Measurements from ENCODE around the gene CERK. TPM values are rescaled to one million over a fixed set of nuclear protein-coding genes. Genes with fewer than 3 reads are reported as not detected.

CERK gene
- total RNA-seq, 1 experiment from 2014 or later = 45.6 TPM

GRCh38 chr22:46748206-46748907 is 10.3 kb upstream of the CERK start:
- TF ChIP-seq CBFB (CRISPR knock-in tag; IDR thresholded peaks at IDR 0.05; ENCODE audit: low read depth) = no peak
- no peak for TF ChIP-seq OVOL2 (CRISPR knock-in tag; IDR thresholded peaks at IDR 0.05; ENCODE audit: borderline replicate concordance)
- TF ChIP-seq RORB (CRISPR knock-in tag; IDR thresholded peaks at IDR 0.05) = no peak
- no peak for TF ChIP-seq NR2C2 (CRISPR knock-in tag; IDR thresholded peaks at IDR 0.05)
- TF ChIP-seq FOXK1 (CRISPR knock-in tag; IDR thresholded peaks at IDR 0.05) = no peak
- no peak for TF ChIP-seq JAZF1 (CRISPR knock-in tag; IDR thresholded peaks at IDR 0.05)
- no peak for TF ChIP-seq TEAD4 (CRISPR knock-in tag; IDR thresholded peaks at IDR 0.05)
- Mint-ChIP-seq H3K9me3 (no peaks in the 10 kb centered on the region), H3K27ac (no peak overlapping the region), H3K4me1 (no peaks in the 10 kb centered on the region), H3K27me3 (ENCODE audit: low read depth) (peaks cover 11% of the 10 kb centered on the region; the same call in 1 of the 2 replicates), H3K4me3 (no peak overlapping the region), H3K36me3 (no peaks in the 10 kb centered on the region)
- ChIA-PET CTCF (interaction anchor here (0.7 to 1.6 kb wide), 3 partner anchors 11 to 185 kb away, joined by 3 to 6 read pairs (median 4); no protein-coding TSS in a partner anchor), POLR2A (no interaction called here)
- ATAC-seq = no peak
- no peak for DNase-seq (ENCODE audit: low spot score)

GRCh38 chr22:46747646-46748045 is 9.6 kb upstream of the CERK start:
- no peaks in the 10 kb centered on the region for H3K4me1 Mint-ChIP-seq
- CTCF ChIA-PET = interaction anchor here (1.6 kb wide), 1 partner anchor 11 kb away, joined by 4 read pairs; no protein-coding TSS in a partner anchor
- no peak overlapping the region for H3K4me3 Mint-ChIP-seq
- TF ChIP-seq ZNF416 (CRISPR knock-in tag; IDR thresholded peaks at IDR 0.05) (no peak), SMAD3 (CRISPR knock-in tag; IDR thresholded peaks at IDR 0.05; ENCODE audit: borderline replicate concordance) (no peak), SMAD4 (CRISPR knock-in tag; IDR thresholded peaks at IDR 0.05) (no peak), ZNF423 (CRISPR knock-in tag; IDR thresholded peaks at IDR 0.05) (no peak), TEAD1 (CRISPR knock-in tag; IDR thresholded peaks at IDR 0.05) (no peak), TCF7 (CRISPR knock-in tag; IDR thresholded peaks at IDR 0.05; ENCODE audit: low read depth) (no peak), FOXK1 (CRISPR knock-in tag; IDR thresholded peaks at IDR 0.05) (no peak), SOX15 (CRISPR knock-in tag; IDR thresholded peaks at IDR 0.05) (no peak), FOXJ3 (CRISPR knock-in tag; IDR thresholded peaks at IDR 0.05; ENCODE audit: borderline replicate concordance) (no peak), RELA (CRISPR knock-in tag; IDR thresholded peaks at IDR 0.05; ENCODE audit: borderline replicate concordance) (no peak), ZNF532 (CRISPR knock-in tag; IDR thresholded peaks at IDR 0.05; ENCODE audit: borderline replicate concordance) (no peak), ESRRA (CRISPR knock-in tag; IDR thresholded peaks at IDR 0.05; ENCODE audit: borderline replicate concordance) (no peak), NFYB (CRISPR knock-in tag; conservative IDR thresholded peaks at IDR 0.05; ENCODE audit: low read depth) (no peak)
- TF ChIP-seq, protein P1, sequence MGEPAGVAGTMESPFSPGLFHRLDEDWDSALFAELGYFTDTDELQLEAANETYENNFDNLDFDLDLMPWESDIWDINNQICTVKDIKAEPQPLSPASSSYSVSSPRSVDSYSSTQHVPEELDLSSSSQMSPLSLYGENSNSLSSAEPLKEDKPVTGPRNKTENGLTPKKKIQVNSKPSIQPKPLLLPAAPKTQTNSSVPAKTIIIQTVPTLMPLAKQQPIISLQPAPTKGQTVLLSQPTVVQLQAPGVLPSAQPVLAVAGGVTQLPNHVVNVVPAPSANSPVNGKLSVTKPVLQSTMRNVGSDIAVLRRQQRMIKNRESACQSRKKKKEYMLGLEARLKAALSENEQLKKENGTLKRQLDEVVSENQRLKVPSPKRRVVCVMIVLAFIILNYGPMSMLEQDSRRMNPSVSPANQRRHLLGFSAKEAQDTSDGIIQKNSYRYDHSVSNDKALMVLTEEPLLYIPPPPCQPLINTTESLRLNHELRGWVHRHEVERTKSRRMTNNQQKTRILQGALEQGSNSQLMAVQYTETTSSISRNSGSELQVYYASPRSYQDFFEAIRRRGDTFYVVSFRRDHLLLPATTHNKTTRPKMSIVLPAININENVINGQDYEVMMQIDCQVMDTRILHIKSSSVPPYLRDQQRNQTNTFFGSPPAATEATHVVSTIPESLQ (CRISPR knock-in tag; IDR thresholded peaks at IDR 0.05) = no peak
- TF ChIP-seq, protein P2, sequence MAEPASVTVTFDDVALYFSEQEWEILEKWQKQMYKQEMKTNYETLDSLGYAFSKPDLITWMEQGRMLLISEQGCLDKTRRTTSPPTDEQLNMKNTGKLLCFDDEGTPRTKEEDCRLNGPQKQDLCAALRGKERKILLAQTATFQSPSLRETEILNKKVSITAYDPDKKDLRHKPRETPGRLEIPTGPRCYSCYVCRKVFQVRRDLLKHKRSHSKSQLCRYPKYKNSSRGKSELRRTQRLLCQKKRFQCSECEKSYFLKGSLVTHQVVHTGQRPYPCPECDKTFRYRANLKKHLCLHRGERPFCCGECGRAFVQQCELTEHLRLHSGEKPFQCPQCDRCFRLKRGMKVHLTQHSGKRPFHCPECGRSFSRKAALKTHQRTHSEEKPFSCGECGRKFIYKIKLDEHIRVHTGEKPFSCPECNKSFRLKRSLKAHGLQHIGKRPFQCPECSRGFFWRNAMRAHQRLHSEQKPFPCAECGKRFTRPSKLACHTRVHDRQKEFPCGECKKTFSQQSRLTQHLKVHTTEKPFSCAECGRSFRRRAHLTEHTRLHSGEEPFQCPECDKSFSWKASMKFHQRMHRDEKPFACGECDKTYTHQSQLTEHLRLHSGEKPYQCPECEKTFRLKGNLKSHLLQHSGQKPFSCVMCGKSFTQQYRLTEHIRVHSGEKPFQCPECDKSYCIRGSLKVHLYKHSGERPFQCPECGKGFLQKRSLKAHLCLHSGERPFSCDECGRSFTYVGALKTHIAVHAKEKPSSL (CRISPR knock-in tag; conservative IDR thresholded peaks at IDR 0.05) = no peak
- no peak for ATAC-seq
- peaks cover 11% of the 10 kb centered on the region; the same call in 1 of the 2 replicates for H3K27me3 Mint-ChIP-seq (ENCODE audit: low read depth)
- no peaks in the 10 kb centered on the region for H3K36me3 Mint-ChIP-seq
- no peak overlapping the region for H3K27ac Mint-ChIP-seq
- POLR2A ChIA-PET = no interaction called here
- no peak for DNase-seq (ENCODE audit: low spot score)
- H3K9me3 Mint-ChIP-seq = peaks cover 5% of the 10 kb centered on the region; the same call in 1 of the 2 replicates

All from WTC11 (cell line).